Right lobe of liver (tissue), 4 donors: ENCODE results near the gene DNM3.

Experiments
- POLR2A ChIP-seq: fragments of 450-650 bp; IDR thresholded peaks from one replicate; pipeline ENCODE4 v1.6.1; 2017; ENCODE audit warnings: antibody characterized with exemption, mild to moderate bottlenecking
- TF ChIP-seq, protein P1 (sequence below), 4 donors: fragments of 200-600 bp in 3 of 4; fragments of 450-650 bp in 1 of 4; IDR thresholded peaks; one replicate each; pipeline versions ENCODE4 v1.5.1 to v1.8.0; 2016 to 2022; ENCODE audit warnings: antibody characterized with exemption in 4 of 4, mild to moderate bottlenecking in 2 of 4
- donor health status: DM: no; HTN: no; CAD: no.
- donor health status: DM: no; HTN: no; CAD: no.
- donor health status: DM: no; HTN: yes; CAD: no.

GRCh38 chr1:172272087-172272486, 430.8 kb downstream of the DNM3 start:
- TF ChIP-seq, protein P1, sequence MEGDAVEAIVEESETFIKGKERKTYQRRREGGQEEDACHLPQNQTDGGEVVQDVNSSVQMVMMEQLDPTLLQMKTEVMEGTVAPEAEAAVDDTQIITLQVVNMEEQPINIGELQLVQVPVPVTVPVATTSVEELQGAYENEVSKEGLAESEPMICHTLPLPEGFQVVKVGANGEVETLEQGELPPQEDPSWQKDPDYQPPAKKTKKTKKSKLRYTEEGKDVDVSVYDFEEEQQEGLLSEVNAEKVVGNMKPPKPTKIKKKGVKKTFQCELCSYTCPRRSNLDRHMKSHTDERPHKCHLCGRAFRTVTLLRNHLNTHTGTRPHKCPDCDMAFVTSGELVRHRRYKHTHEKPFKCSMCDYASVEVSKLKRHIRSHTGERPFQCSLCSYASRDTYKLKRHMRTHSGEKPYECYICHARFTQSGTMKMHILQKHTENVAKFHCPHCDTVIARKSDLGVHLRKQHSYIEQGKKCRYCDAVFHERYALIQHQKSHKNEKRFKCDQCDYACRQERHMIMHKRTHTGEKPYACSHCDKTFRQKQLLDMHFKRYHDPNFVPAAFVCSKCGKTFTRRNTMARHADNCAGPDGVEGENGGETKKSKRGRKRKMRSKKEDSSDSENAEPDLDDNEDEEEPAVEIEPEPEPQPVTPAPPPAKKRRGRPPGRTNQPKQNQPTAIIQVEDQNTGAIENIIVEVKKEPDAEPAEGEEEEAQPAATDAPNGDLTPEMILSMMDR (IDR thresholded peaks at IDR 0.05) = no peak
- TF ChIP-seq POLR2A = no peak
